Gastrocnemius medialis (tissue), 4 donors: ENCODE measurements around the gene ARHGAP26. TPM values are rescaled to one million over a fixed set of nuclear protein-coding genes. Genes with fewer than 3 reads are reported as not detected.

ENCODE experiments used
- ATAC-seq, 2 donors: fragments of 150-250 bp; one replicate each; pipeline ENCODE4 v1.9.1; 2016
- DNase-seq, 2 donors: peaks; one replicate each; pipeline ENCODE4 v3.0.0-alpha.2; 2019
- H3K27ac ChIP-seq, 4 donors: fragments of 200-600 bp; sonication (generic); 1 replicate in 1 of 4; 2 replicates in 3 of 4; pipeline ENCODE4 v1.5.1; 2016 to 2018; ENCODE audit warnings: mild to moderate bottlenecking in 2 of 4, moderate library complexity in 1 of 4
- H3K27me3 ChIP-seq, 3 donors: fragments of 200-600 bp; sonication (generic) in 2 of 3; 1 replicate in 1 of 3; 2 replicates in 2 of 3; pipeline versions ENCODE4 v1.5.1 to v1.6.0; 2016 to 2019; ENCODE audit warnings: mild to moderate bottlenecking in 1 of 3, moderate library complexity in 1 of 3
- H3K36me3 ChIP-seq, 2 donors: fragments of 200-600 bp; sonication (generic) in 1 of 2; one replicate each; pipeline ENCODE4 v1.5.1; 2017 to 2018
- H3K4me1 ChIP-seq, 2 donors: fragments of 200-600 bp; sonication (generic) in 1 of 2; one replicate each; pipeline ENCODE4 v1.5.1; 2016 to 2017; ENCODE audit warnings: mild to moderate bottlenecking in 2 of 2
- H3K4me3 ChIP-seq, 4 donors: fragments of 200-600 bp; sonication (generic) in 3 of 4; 1 replicate in 1 of 4; 2 replicates in 3 of 4; pipeline ENCODE4 v1.5.1; 2016 to 2019; ENCODE audit warnings: mild to moderate bottlenecking in 2 of 4
- H3K9me3 ChIP-seq, 3 donors: fragments of 200-600 bp; sonication (generic) in 2 of 3; 1 replicate in 1 of 3; 2 replicates in 2 of 3; pipeline ENCODE4 v1.5.1; 2016 to 2019
- POLR2A ChIP-seq, 2 donors: fragments of 450-650 bp; IDR thresholded peaks; one replicate each; pipeline ENCODE4 v1.6.1; 2017; ENCODE audit warnings: antibody characterized with exemption in 2 of 2, mild to moderate bottlenecking in 2 of 2, moderate library complexity in 2 of 2
- in situ Hi-C, 4 donors: fragments of 200-750 bp; cut with MboI; loops; one replicate each; pipeline versions ENCODE4 v1.15.0 to v1.8.0; 2017; ENCODE audit warnings: low sequenced_read_pairs in 4 of 4
- intact Hi-C: fragments of 100-400 bp; cut with DNase I; formaldehyde crosslinking; loops from one replicate; pipeline ENCODE4 v1.15.1; 2023; ENCODE audit warnings: low total_unique reads
- total RNA-seq, 4 donors: library from RNA; depleted of rRNA; stranded (reverse); fragments of >200 nt; gene quantifications; one replicate each; pipeline versions ENCODE4 v1.1.0 to v1.2.3, GENCODE V29; 2016
- TF ChIP-seq, protein P1 (sequence below), 5 experiments: fragments of 450-650 bp in 3 of 5; fragments of 200-600 bp in 2 of 5; sonication (generic) in 2 of 5; IDR thresholded peaks in 4 of 5; conservative IDR thresholded peaks in 1 of 5; 1 replicate in 4 of 5; 2 replicates in 1 of 5; pipeline ENCODE4 v1.5.1; 2016 to 2019; ENCODE audit warnings: antibody characterized with exemption in 5 of 5, mild to moderate bottlenecking in 3 of 5, moderate library complexity in 3 of 5

ARHGAP26 gene
- total RNA-seq, 4 donors from 2014 or later = 9.1 to 22.4 (median 13.4) TPM

DNA sequence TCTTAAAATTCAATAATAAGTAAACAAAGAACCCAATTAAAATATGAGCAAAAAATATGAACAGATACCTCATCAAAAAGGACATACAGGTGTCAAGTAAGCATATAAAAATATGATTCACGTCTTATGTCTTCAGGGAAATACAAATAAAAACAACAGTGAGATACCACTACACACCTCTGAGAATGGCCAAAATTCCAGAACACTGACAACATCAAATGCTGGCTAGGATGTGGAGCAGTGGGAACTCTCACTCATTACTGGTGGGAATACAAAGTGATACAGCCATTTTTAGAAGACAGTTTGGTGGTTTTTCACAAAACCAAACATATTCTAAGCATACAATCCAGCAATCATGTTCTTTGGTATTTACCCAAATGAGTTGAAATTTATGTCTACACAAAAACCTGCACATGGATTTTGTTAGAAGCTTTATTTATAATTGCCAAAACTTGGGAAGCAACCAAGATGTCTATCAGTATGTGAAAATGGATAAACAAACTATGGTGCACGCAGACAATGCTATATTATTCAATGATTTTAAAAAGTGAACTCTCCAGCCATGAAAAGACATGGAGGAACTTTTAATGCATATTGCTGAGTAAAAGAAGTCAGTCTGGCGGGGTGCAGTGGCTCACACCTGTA lies 381.0 kb downstream of the ARHGAP26 start:
- Histone ChIP-seq H3K4me3 (no peak overlapping the region), H3K9me3 (no peaks in the 10 kb centered on the region), H3K36me3 (peaks cover 0 to 5% of the 10 kb centered on the region in 2 donors), H3K27ac (no peak overlapping the region), H3K4me1 (peaks cover 56 to 60% of the 10 kb centered on the region in 2 donors), H3K27me3 (no peaks in the 10 kb centered on the region)
- no peak for DNase-seq
- intact Hi-C loops (no loop called here), in situ Hi-C loops (no loop called here)
- no peak for TF ChIP-seq POLR2A (IDR thresholded peaks at IDR 0.05)
- TF ChIP-seq, protein P1, sequence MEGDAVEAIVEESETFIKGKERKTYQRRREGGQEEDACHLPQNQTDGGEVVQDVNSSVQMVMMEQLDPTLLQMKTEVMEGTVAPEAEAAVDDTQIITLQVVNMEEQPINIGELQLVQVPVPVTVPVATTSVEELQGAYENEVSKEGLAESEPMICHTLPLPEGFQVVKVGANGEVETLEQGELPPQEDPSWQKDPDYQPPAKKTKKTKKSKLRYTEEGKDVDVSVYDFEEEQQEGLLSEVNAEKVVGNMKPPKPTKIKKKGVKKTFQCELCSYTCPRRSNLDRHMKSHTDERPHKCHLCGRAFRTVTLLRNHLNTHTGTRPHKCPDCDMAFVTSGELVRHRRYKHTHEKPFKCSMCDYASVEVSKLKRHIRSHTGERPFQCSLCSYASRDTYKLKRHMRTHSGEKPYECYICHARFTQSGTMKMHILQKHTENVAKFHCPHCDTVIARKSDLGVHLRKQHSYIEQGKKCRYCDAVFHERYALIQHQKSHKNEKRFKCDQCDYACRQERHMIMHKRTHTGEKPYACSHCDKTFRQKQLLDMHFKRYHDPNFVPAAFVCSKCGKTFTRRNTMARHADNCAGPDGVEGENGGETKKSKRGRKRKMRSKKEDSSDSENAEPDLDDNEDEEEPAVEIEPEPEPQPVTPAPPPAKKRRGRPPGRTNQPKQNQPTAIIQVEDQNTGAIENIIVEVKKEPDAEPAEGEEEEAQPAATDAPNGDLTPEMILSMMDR (IDR thresholded peaks at IDR 0.05 in 4 of 5, conservative IDR thresholded peaks at IDR 0.05 in 1 of 5) = no peak
- no peak for ATAC-seq

GRCh38 chr5:143152445-143152844 lies 382.3 kb downstream of the ARHGAP26 start:
- peak overlapping the region; percentile 60 to 70 (median 63) for H3K27ac ChIP-seq
- no peak for DNase-seq
- peaks cover 0 to 5% of the 10 kb centered on the region in 2 donors for H3K36me3 ChIP-seq
- in situ Hi-C loops (no loop called here), intact Hi-C loops (no loop called here)
- H3K9me3 ChIP-seq = no peaks in the 10 kb centered on the region
- no peak overlapping the region for H3K4me3 ChIP-seq
- no peak for ATAC-seq
- no peaks in the 10 kb centered on the region for H3K27me3 ChIP-seq
- H3K4me1 ChIP-seq = peaks cover 52 to 54% of the 10 kb centered on the region in 2 donors
- TF ChIP-seq POLR2A (IDR thresholded peaks at IDR 0.05) = no peak
- TF ChIP-seq, protein P1 (IDR thresholded peaks at IDR 0.05 in 4 of 5, conservative IDR thresholded peaks at IDR 0.05 in 1 of 5) = no peak

- in situ Hi-C loops (no loop called here), intact Hi-C loops (no loop called here)
- Histone ChIP-seq H3K4me3 (no peak overlapping the region), H3K27ac (peak overlapping the region; percentile 60 to 70 (median 63)), H3K36me3 (peaks cover 0 to 5% of the 10 kb centered on the region in 2 donors), H3K27me3 (no peaks in the 10 kb centered on the region), H3K9me3 (no peaks in the 10 kb centered on the region), H3K4me1 (peaks cover 43 to 45% of the 10 kb centered on the region in 2 donors)
- TF ChIP-seq, protein P1 (IDR thresholded peaks at IDR 0.05 in 4 of 5, conservative IDR thresholded peaks at IDR 0.05 in 1 of 5) = no peak
- TF ChIP-seq POLR2A (IDR thresholded peaks at IDR 0.05) = no peak
- ATAC-seq (peak; percentile 68 to 80), DNase-seq (peak; percentile 72 to 76)
These were observed 383.3 kb downstream of the ARHGAP26 start for GRCh38 chr5:143153332-143154119.

DNA sequence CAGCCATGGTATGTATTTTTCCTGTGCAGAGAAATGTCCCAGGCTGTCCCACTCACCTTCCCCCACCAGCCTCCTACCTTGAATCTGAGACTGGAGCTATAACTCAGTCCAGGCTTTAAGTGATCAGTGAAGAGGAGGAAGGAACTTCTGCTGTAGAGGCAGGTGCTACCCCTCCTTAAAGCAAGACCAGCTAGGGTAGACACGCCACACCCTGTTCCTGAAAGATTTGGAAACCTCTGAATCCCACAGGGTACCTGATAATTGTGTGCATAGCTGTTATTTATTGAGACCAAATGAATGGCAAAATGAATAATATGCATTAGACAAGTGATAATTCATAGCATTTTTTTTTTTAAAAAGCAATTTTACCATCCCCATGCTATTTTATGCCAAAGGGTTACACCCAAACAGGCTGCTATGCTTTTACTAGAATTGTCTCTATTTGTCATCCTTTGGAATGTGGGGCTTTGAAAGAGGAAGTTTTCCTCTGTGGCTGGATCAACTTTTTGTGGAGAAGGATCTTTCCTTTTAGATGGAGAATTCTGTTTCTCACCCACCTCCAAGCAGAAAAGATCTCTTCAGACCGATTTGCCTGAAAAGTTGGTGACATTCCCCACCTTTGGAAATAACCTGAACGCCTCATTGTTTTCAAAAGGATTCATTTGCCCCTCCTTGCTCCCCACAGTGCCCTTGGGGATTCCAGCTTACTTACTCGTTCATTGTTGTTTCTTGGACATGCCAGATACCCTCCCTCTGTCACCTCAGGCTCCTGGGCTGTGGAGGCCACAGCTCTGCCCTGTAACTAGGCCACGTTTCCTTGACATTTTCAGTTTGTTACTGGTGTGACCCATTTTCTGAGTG lies 384.6 kb downstream of the ARHGAP26 start:
- Histone ChIP-seq H3K27ac (peak overlapping the region; percentile 60 to 70 (median 63)), H3K36me3 (peaks cover 0 to 5% of the 10 kb centered on the region in 2 donors), H3K9me3 (no peaks in the 10 kb centered on the region), H3K4me1 (peaks cover 39 to 40% of the 10 kb centered on the region in 2 donors), H3K4me3 (no peak overlapping the region), H3K27me3 (no peaks in the 10 kb centered on the region)
- intact Hi-C loops = no loop called here
- DNase-seq (no peak), ATAC-seq (peak in 1 of 2 donors; percentile 25)
- in situ Hi-C loops = no loop called here
- TF ChIP-seq POLR2A (IDR thresholded peaks at IDR 0.05) = no peak
- TF ChIP-seq, protein P1 (IDR thresholded peaks at IDR 0.05 in 4 of 5, conservative IDR thresholded peaks at IDR 0.05 in 1 of 5) = no peak
